ENCODE data around the gene SHISA9.

The SHISA9 gene

DNA sequence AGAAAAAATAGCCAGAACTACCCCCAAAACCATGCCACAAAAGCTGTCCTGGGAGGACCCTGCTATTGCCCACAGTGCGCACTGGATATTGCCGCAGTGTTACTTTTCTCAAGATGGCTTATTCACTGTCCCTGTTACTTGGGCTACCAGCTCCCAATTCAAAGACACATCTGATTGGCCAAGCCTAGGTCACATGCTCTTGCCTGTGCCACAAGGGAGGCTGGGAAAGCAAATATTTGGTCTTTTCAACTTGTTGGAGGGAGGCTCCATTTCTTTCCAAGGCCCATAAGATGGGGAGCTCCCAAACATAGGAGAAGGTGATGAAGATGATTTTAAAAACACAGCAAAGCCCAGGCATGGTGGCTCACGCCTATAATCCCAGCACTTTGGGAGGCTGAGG lies 257.0 kb downstream of the SHISA9 start:
- no peak overlapping the region for H3K27ac ChIP-seq
- TF ChIP-seq, protein P1, sequence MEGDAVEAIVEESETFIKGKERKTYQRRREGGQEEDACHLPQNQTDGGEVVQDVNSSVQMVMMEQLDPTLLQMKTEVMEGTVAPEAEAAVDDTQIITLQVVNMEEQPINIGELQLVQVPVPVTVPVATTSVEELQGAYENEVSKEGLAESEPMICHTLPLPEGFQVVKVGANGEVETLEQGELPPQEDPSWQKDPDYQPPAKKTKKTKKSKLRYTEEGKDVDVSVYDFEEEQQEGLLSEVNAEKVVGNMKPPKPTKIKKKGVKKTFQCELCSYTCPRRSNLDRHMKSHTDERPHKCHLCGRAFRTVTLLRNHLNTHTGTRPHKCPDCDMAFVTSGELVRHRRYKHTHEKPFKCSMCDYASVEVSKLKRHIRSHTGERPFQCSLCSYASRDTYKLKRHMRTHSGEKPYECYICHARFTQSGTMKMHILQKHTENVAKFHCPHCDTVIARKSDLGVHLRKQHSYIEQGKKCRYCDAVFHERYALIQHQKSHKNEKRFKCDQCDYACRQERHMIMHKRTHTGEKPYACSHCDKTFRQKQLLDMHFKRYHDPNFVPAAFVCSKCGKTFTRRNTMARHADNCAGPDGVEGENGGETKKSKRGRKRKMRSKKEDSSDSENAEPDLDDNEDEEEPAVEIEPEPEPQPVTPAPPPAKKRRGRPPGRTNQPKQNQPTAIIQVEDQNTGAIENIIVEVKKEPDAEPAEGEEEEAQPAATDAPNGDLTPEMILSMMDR (conservative IDR thresholded peaks at IDR 0.05), result no peak

DNA sequence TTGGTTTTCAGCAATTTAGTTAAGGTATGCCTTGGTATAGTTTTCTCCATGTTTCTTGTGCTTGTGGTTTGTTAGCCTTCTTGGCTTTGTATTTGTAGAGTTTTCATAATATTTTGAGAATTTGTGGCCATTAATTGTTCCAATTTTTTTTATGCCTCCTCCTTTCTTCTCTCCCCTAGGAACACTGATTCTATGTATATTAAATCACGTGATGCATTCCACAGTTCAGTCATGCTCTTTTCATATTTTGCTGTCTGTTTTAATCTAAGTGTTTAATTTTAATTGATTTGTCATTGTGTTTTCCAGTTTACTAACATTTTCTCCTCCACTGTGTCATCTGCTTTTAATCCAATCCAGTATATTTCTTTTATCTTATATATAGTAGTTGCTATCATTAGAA lies 263.6 kb downstream of the SHISA9 start:
- no peak overlapping the region for H3K27ac ChIP-seq
- TF ChIP-seq, protein P1 (conservative IDR thresholded peaks at IDR 0.05), result no peak

DNA sequence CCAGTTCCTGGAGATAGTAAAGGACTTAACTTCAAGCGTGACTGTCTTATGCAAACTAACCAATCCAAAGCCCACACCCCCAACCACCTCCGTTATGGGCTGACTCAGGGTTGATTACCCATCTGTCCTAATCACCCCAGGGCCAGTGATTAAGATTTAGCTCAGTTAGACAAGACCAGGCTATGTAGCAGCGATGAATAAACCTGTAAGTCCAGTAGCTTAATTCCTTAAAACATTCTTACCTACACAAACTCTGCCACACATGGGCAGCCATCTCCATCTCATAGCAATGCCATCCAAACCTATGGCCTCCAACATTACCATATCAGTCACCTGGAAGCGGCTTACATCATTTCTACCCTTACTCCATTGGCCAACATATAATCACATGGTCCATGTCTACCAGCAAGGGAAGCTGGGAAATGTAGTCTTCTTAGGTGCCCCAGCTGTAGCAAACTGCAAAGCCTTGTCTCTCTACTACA lies 266.7 kb downstream of the SHISA9 start:
- H3K27ac ChIP-seq, result no peak overlapping the region
- TF ChIP-seq, protein P1 (conservative IDR thresholded peaks at IDR 0.05), result no peak

DNA sequence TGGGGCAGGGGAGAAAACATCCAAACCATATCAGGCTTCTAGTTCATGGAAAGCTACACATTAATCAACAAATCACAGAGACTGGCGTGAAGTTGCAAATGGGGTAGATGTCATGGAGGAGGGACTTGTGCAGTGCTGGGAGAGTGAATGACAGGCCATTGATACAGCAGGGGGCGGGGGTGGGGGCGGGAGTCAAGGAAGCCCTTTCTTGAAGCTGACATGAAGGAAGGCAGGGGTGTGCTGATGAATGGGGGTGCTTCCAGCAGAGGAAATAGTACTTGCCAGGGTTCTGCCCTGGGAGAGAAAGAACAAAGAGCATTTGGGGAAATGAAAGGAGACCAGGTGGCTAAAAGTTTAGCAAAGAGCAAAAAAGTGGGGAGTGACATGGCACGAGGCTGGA lies 269.9 kb downstream of the SHISA9 start:
- H3K27ac ChIP-seq, result no peak overlapping the region
- TF ChIP-seq, protein P1 (conservative IDR thresholded peaks at IDR 0.05), result no peak

DNA sequence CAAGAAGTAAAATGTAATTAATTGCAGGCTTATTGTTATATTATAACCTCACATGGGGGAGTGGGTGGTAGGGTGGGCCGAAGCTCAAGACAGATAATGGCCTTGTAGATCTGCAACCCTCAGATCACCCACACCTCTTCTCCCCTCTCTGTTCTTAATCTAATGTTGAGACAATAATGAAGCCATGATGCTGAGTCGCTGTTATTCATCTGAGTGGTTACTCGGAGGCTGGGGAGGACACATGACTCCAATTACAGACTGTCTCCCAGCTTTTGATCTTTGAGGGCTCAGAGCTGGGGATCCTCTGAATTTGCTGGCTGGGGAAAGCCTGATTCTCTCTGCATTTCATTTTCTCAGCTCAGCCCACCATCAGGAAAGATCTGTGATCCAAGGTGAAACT lies 275.3 kb downstream of the SHISA9 start:
- TF ChIP-seq, protein P1 (conservative IDR thresholded peaks at IDR 0.05), result no peak

DNA sequence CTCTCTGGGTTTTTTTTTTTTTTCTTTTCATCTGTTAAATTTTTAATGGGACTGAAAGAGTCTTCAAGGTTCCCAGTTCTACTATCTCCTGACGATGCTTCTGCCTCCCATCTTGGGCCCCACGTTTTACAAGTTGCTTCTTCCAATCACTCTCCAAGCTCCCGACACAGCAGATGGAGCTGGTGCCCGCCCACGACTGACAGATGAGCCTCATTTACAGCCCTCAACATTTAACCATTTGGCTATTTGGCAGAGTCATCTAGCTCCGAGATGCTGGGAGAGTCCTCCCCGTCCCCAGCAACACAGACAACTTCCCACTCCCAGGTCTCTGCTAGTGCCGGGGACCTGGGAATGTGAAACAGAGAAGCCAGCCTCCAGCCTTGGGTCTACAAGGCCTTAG lies 276.9 kb downstream of the SHISA9 start:
- H3K27ac ChIP-seq, result no peak overlapping the region
- TF ChIP-seq, protein P1 (conservative IDR thresholded peaks at IDR 0.05), result no peak

More for the DNA sequence above, 275.3 kb downstream of the SHISA9 start:
- H3K27ac ChIP-seq, result no peak overlapping the region

DNA sequence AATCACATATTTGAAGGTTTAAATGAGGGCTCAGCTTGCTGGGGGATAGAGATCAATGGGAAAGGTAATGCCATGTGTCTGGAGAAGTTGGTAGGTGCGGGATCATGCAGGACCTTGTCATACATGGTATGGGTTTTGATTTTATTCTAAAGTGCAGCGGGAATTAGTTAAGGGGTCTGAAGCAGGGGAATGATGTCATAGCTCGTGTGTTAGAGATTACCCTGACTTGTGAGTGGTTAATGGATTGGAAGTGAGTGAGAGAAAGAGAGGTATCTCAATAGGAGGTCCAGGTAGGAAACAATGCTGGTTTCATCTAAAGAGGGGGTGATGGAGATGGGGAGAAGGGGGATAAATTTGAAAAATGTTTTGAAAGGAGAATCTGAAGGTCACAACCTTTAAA lies 280.0 kb downstream of the SHISA9 start:
- TF ChIP-seq, protein P1 (conservative IDR thresholded peaks at IDR 0.05), result no peak
- H3K27ac ChIP-seq, result no peak overlapping the region

Measured in VCaP (cell line).